ENCODE results near the gene REV3L.

DNA sequence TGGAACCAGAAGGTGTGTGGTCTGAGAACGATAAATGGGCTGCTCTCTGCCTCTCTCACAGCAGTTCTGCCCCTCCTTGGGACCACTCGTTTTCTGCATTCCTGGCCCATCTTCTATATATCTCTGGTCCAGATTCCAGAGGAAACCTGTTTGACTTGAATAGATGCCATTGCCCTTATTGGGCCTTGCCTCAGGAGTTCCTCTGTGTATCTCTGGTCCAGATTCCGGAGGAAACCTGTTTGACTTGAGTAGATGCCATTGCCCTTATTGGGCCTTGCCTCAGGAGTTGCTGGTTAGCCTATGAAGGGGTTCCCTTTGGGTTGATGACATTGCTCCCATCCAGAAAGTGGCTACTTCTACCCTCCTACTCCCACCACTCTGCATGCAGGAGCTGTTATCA lies 206.3 kb downstream of the REV3L start:
- TF ChIP-seq, protein P1, sequence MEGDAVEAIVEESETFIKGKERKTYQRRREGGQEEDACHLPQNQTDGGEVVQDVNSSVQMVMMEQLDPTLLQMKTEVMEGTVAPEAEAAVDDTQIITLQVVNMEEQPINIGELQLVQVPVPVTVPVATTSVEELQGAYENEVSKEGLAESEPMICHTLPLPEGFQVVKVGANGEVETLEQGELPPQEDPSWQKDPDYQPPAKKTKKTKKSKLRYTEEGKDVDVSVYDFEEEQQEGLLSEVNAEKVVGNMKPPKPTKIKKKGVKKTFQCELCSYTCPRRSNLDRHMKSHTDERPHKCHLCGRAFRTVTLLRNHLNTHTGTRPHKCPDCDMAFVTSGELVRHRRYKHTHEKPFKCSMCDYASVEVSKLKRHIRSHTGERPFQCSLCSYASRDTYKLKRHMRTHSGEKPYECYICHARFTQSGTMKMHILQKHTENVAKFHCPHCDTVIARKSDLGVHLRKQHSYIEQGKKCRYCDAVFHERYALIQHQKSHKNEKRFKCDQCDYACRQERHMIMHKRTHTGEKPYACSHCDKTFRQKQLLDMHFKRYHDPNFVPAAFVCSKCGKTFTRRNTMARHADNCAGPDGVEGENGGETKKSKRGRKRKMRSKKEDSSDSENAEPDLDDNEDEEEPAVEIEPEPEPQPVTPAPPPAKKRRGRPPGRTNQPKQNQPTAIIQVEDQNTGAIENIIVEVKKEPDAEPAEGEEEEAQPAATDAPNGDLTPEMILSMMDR (IDR thresholded peaks at IDR 0.05 in 4 of 5, conservative IDR thresholded peaks at IDR 0.05 in 1 of 5): no peak
- TF ChIP-seq POLR2A (IDR thresholded peaks at IDR 0.05): no peak

All from gastrocnemius medialis (tissue), 4 donors.